Osteocyte (in vitro differentiated cells): ENCODE data around the gene MRPL18. TPM values are rescaled to one million over a fixed set of nuclear protein-coding genes. Genes with fewer than 3 reads are reported as not detected.
"Not testable (repeated sequence)": the region's sequence is repeated elsewhere in the genome, so short reads cannot be mapped to it uniquely, and the experiment has no call there.

ENCODE experiments used
- DNase-seq: peaks from one replicate; pipeline ENCODE4 v3.0.0; 2021; ENCODE audit warnings: mixed read lengths; ENCODE audit not compliant: unreplicated experiment; ENCODE audit errors: extremely low spot score
- H3K27ac Mint-ChIP-seq: one replicate; pipeline ENCODE4 v1.8.0; 2021; ENCODE audit warnings: mild to moderate bottlenecking, mixed read lengths; ENCODE audit not compliant: unreplicated experiment
- H3K27me3 Mint-ChIP-seq: one replicate; pipeline ENCODE4 v1.8.0; 2021; ENCODE audit warnings: mixed read lengths; ENCODE audit not compliant: unreplicated experiment
- H3K36me3 Mint-ChIP-seq: one replicate; pipeline ENCODE4 v1.8.0; 2021; ENCODE audit warnings: mixed read lengths; ENCODE audit not compliant: unreplicated experiment
- H3K4me1 Mint-ChIP-seq: one replicate; pipeline ENCODE4 v1.8.0; 2021; ENCODE audit warnings: mixed read lengths; ENCODE audit not compliant: unreplicated experiment
- H3K4me3 Mint-ChIP-seq: one replicate; pipeline ENCODE4 v1.8.0; 2021; ENCODE audit warnings: mild to moderate bottlenecking, moderate library complexity, mixed read lengths; ENCODE audit not compliant: unreplicated experiment
- H3K9me3 Mint-ChIP-seq: one replicate; pipeline ENCODE4 v1.8.0; 2021; ENCODE audit warnings: mixed read lengths; ENCODE audit not compliant: unreplicated experiment
- CTCF ChIP-seq: fragments of 200-600 bp; sonication (generic); IDR thresholded peaks from 2 replicates; pipeline ENCODE4 v1.5.0; 2021; ENCODE audit warnings: antibody characterized with exemption, mild to moderate bottlenecking, moderate library complexity
- total RNA-seq: library from RNA; stranded (reverse); gene quantifications from 2 replicates; pipeline ENCODE4 v1.2.1, GENCODE V29; 2021

Gene MRPL18
- total RNA-seq, 1 donor from 2014 or later = 47.3 TPM

- Mint-ChIP-seq H3K9me3 (no peaks in the 10 kb centered on the region), H3K36me3 (no peaks in the 10 kb centered on the region), H3K27me3 (no peaks in the 10 kb centered on the region), H3K4me3 (no peak overlapping the region), H3K27ac (no peak overlapping the region), H3K4me1 (no peaks in the 10 kb centered on the region)
- DNase-seq = no peak
- no peak for TF ChIP-seq CTCF
These were observed 18.4 kb downstream of the MRPL18 start for GRCh38 chr6:159808647-159809046.

GRCh38 chr6:159809149-159809548 lies 18.9 kb downstream of the MRPL18 start:
- no peak for TF ChIP-seq CTCF
- no peak overlapping the region for H3K27ac Mint-ChIP-seq
- no peak for DNase-seq
- H3K4me1 Mint-ChIP-seq = no peaks in the 10 kb centered on the region
- no peaks in the 10 kb centered on the region for H3K9me3 Mint-ChIP-seq
- H3K4me3 Mint-ChIP-seq = no peak overlapping the region
- H3K36me3 Mint-ChIP-seq = no peaks in the 10 kb centered on the region
- no peaks in the 10 kb centered on the region for H3K27me3 Mint-ChIP-seq

GRCh38 chr6:159813781-159814180 lies 23.5 kb downstream of the MRPL18 start:
- Mint-ChIP-seq H3K4me1 (no peaks in the 10 kb centered on the region), H3K27ac (no peak overlapping the region), H3K27me3 (no peaks in the 10 kb centered on the region), H3K4me3 (no peak overlapping the region), H3K36me3 (no peaks in the 10 kb centered on the region), H3K9me3 (no peaks in the 10 kb centered on the region)
- no peak for TF ChIP-seq CTCF
- DNase-seq = no peak

GRCh38 chr6:159815410-159815809 lies 25.1 kb downstream of the MRPL18 start:
- no peaks in the 10 kb centered on the region for H3K27me3 Mint-ChIP-seq
- peaks cover 9% of the 10 kb centered on the region for H3K4me1 Mint-ChIP-seq
- no peak for TF ChIP-seq CTCF
- no peak overlapping the region for H3K4me3 Mint-ChIP-seq
- H3K36me3 Mint-ChIP-seq = no peaks in the 10 kb centered on the region
- DNase-seq = no peak
- no peak overlapping the region for H3K27ac Mint-ChIP-seq
- no peaks in the 10 kb centered on the region for H3K9me3 Mint-ChIP-seq

- H3K27me3 Mint-ChIP-seq, H3K36me3 Mint-ChIP-seq: not testable (repeated sequence)
These were observed 26.5 kb downstream of the MRPL18 start for GRCh38 chr6:159816775-159817174.

More at GRCh38 chr6:159816775-159817174, 26.5 kb downstream of the MRPL18 start:
- not testable (repeated sequence) for H3K27ac Mint-ChIP-seq, H3K4me1 Mint-ChIP-seq, H3K4me3 Mint-ChIP-seq, DNase-seq, H3K9me3 Mint-ChIP-seq
